Measurements from ENCODE around the gene SSRP1.

SSRP1 gene

DNA sequence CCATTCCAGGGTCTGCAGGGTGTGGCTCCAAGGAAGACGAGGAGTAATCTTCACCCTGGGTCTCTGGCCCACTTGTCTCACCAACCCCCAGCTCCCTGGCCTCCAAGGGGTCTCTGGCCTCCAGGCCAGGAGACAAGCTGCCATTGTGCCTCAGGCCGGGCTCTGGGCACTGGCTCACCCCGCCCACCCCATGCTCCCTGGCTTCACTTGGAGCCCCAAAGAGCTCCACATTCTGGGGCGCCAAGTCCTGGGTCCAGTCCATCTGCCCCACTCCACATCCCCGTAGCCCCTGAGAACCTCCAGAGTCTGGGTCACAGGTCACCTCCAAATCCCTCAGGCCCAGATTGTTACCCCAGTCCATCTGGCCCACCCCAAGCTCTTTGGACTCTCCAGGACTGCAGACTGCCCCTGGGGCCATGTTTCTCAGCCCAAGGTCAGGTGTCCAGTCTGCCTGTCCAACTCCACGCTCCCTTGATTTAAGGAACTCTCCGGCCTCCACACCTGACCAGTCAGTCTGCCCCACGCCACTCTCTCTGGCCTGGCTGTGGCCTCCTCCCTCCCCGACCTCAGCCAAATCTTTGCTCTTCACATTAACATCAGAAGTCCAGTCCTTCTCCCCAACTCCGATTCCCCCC, 27.1 kb downstream of the SSRP1 start:
- H3K4me3 ChIP-seq (ENCODE audit: low read length, poor library complexity, severe bottlenecking): no peak overlapping the region
- no peaks in the 10 kb centered on the region for H3K9me3 ChIP-seq (ENCODE audit: insufficient read depth, low read depth, low read length)
- no peak overlapping the region for H3K4me2 ChIP-seq (ENCODE audit: low read depth, low read length, poor library complexity, severe bottlenecking)
- no peaks in the 10 kb centered on the region for H3F3A ChIP-seq (ENCODE audit: low read depth)
- no peak overlapping the region for H2AFZ ChIP-seq (ENCODE audit: low read length)
- no peaks in the 10 kb centered on the region for H3K79me2 ChIP-seq (ENCODE audit: insufficient read depth, low read length)
- no peak overlapping the region for H3K9ac ChIP-seq (ENCODE audit: low read depth, low read length, poor library complexity, severe bottlenecking)
- no peaks in the 10 kb centered on the region for H3K27me3 ChIP-seq (ENCODE audit: insufficient read depth, low read length, poor library complexity, severe bottlenecking)
- no peak for TF ChIP-seq EZH2phosphoT487 (IDR thresholded peaks at IDR 0.05; ENCODE audit: borderline replicate concordance)
- TF ChIP-seq, protein P1, sequence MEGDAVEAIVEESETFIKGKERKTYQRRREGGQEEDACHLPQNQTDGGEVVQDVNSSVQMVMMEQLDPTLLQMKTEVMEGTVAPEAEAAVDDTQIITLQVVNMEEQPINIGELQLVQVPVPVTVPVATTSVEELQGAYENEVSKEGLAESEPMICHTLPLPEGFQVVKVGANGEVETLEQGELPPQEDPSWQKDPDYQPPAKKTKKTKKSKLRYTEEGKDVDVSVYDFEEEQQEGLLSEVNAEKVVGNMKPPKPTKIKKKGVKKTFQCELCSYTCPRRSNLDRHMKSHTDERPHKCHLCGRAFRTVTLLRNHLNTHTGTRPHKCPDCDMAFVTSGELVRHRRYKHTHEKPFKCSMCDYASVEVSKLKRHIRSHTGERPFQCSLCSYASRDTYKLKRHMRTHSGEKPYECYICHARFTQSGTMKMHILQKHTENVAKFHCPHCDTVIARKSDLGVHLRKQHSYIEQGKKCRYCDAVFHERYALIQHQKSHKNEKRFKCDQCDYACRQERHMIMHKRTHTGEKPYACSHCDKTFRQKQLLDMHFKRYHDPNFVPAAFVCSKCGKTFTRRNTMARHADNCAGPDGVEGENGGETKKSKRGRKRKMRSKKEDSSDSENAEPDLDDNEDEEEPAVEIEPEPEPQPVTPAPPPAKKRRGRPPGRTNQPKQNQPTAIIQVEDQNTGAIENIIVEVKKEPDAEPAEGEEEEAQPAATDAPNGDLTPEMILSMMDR (conservative IDR thresholded peaks at IDR 0.05; ENCODE audit: low read length): no peak
- no peaks in the 10 kb centered on the region for H3K36me3 ChIP-seq (ENCODE audit: insufficient read depth, low read length)
- no peaks in the 10 kb centered on the region for H4K20me1 ChIP-seq (ENCODE audit: insufficient read depth, low read length, poor library complexity, severe bottlenecking)
- H3K9me2 ChIP-seq (replicated peaks; ENCODE audit: low read depth, low read length): no peaks in the 10 kb centered on the region
- peaks cover 12% of the 10 kb centered on the region for H3K4me1 ChIP-seq (ENCODE audit: insufficient read depth, low read length, poor library complexity, severe bottlenecking)

- Histone ChIP-seq H3K9me3 (ENCODE audit: insufficient read depth, low read depth, low read length) (no peaks in the 10 kb centered on the region), H4K20me1 (ENCODE audit: insufficient read depth, low read length, poor library complexity, severe bottlenecking) (no peaks in the 10 kb centered on the region), H3K4me2 (ENCODE audit: low read depth, low read length, poor library complexity, severe bottlenecking) (no peak overlapping the region), H3K36me3 (ENCODE audit: insufficient read depth, low read length) (no peaks in the 10 kb centered on the region), H2AFZ (ENCODE audit: low read length) (no peak overlapping the region), H3K4me3 (ENCODE audit: low read length, poor library complexity, severe bottlenecking) (no peak overlapping the region), H3K79me2 (ENCODE audit: insufficient read depth, low read length) (no peaks in the 10 kb centered on the region), H3K4me1 (ENCODE audit: insufficient read depth, low read length, poor library complexity, severe bottlenecking) (peaks cover 12% of the 10 kb centered on the region), H3K9me2 (replicated peaks; ENCODE audit: low read depth, low read length) (no peaks in the 10 kb centered on the region), H3F3A (ENCODE audit: low read depth) (no peaks in the 10 kb centered on the region), H3K27me3 (ENCODE audit: insufficient read depth, low read length, poor library complexity, severe bottlenecking) (no peaks in the 10 kb centered on the region), H3K9ac (ENCODE audit: low read depth, low read length, poor library complexity, severe bottlenecking) (no peak overlapping the region)
- no peak for TF ChIP-seq EZH2phosphoT487 (IDR thresholded peaks at IDR 0.05; ENCODE audit: borderline replicate concordance)
- TF ChIP-seq, protein P1 (conservative IDR thresholded peaks at IDR 0.05; ENCODE audit: low read length): no peak
These were observed 27.9 kb downstream of the SSRP1 start for GRCh38 chr11:57307666-57308270.

- no peak overlapping the region for H2AFZ ChIP-seq (ENCODE audit: low read length)
- H3K36me3 ChIP-seq (ENCODE audit: insufficient read depth, low read length): no peaks in the 10 kb centered on the region
- H3K9ac ChIP-seq (ENCODE audit: low read depth, low read length, poor library complexity, severe bottlenecking): no peak overlapping the region
- no peaks in the 10 kb centered on the region for H3K9me3 ChIP-seq (ENCODE audit: insufficient read depth, low read depth, low read length)
- H3K4me2 ChIP-seq (ENCODE audit: low read depth, low read length, poor library complexity, severe bottlenecking): no peak overlapping the region
- H4K20me1 ChIP-seq (ENCODE audit: insufficient read depth, low read length, poor library complexity, severe bottlenecking): no peaks in the 10 kb centered on the region
- no peak for TF ChIP-seq EZH2phosphoT487 (IDR thresholded peaks at IDR 0.05; ENCODE audit: borderline replicate concordance)
- TF ChIP-seq, protein P1 (conservative IDR thresholded peaks at IDR 0.05; ENCODE audit: low read length): no peak
- no peaks in the 10 kb centered on the region for H3K9me2 ChIP-seq (replicated peaks; ENCODE audit: low read depth, low read length)
- no peak overlapping the region for H3K4me3 ChIP-seq (ENCODE audit: low read length, poor library complexity, severe bottlenecking)
- no peaks in the 10 kb centered on the region for H3K79me2 ChIP-seq (ENCODE audit: insufficient read depth, low read length)
- no peaks in the 10 kb centered on the region for H3K27me3 ChIP-seq (ENCODE audit: insufficient read depth, low read length, poor library complexity, severe bottlenecking)
- H3K4me1 ChIP-seq (ENCODE audit: insufficient read depth, low read length, poor library complexity, severe bottlenecking): peaks cover 11% of the 10 kb centered on the region
- H3F3A ChIP-seq (ENCODE audit: low read depth): no peaks in the 10 kb centered on the region
These were observed 28.6 kb downstream of the SSRP1 start for GRCh38 chr11:57306940-57307565.

Data from Loucy (cell line).